Glutamatergic neuron (in vitro differentiated cells): ENCODE measurements around the gene CDK7. TPM values are rescaled to one million over a fixed set of nuclear protein-coding genes. Genes with fewer than 3 reads are reported as not detected.

ENCODE experiments used
- DNase-seq: peaks from one replicate; pipeline ENCODE4 v3.0.0; 2022
- H3K27ac Mint-ChIP-seq: one replicate; pipeline ENCODE4 v1.8.0; 2020; ENCODE audit warnings: mild to moderate bottlenecking, mixed read lengths, inconsistent platforms; ENCODE audit not compliant: unreplicated experiment
- H3K27me3 Mint-ChIP-seq: one replicate; pipeline ENCODE4 v1.8.0; 2020; ENCODE audit warnings: mild to moderate bottlenecking, moderate library complexity, mixed read lengths, inconsistent platforms; ENCODE audit not compliant: unreplicated experiment
- H3K36me3 Mint-ChIP-seq: one replicate; pipeline ENCODE4 v1.8.0; 2020; ENCODE audit warnings: mild to moderate bottlenecking, mixed read lengths, inconsistent platforms; ENCODE audit not compliant: unreplicated experiment
- H3K4me1 Mint-ChIP-seq: one replicate; pipeline ENCODE4 v1.8.0; 2020; ENCODE audit warnings: mild to moderate bottlenecking, low read depth, mixed read lengths, inconsistent platforms; ENCODE audit not compliant: unreplicated experiment
- H3K4me3 Mint-ChIP-seq: one replicate; pipeline ENCODE4 v1.8.0; 2020; ENCODE audit warnings: mild to moderate bottlenecking, mixed read lengths, inconsistent platforms; ENCODE audit not compliant: unreplicated experiment
- H3K9me3 Mint-ChIP-seq: one replicate; pipeline ENCODE4 v1.8.0; 2020; ENCODE audit warnings: mild to moderate bottlenecking, moderate library complexity, mixed read lengths, inconsistent platforms; ENCODE audit not compliant: unreplicated experiment
- total RNA-seq: library from RNA; stranded (reverse); fragmentation: NEBNext Ultra II Directional; extraction: Animal tissue kit (Norgen Biotek cat#: 25700); gene quantifications from one replicate; pipeline ENCODE4 v1.2.1, GENCODE V29; 2021; ENCODE audit not compliant: unreplicated experiment
- TF ChIP-seq, protein P1 (sequence below): fragments of 200-600 bp; sonication (generic); IDR thresholded peaks from one replicate; pipeline ENCODE4 v1.5.0; 2021; ENCODE audit not compliant: partially characterized antibody, unreplicated experiment

The CDK7 gene
- total RNA-seq, 1 donor from 2014 or later: 17.0 TPM

DNA sequence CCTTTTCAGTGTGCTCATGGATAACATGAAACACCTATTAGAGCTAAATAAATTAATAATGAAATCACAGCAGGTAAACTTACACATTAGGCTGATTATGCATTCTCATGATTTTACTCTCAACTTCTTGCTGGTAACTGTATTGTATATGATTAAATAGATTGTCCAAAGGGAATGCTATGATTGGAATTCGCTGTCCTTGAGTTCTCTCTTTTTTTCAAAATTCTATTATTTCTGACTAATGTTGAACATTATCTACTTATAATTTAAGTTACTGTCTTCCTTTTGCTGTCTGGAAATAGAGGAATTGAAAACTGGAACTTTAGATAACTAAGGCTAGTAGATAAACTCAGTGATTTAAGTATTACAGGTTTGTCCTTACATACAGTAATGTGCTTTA lies 32.2 kb upstream of the CDK7 start:
- H3K27ac Mint-ChIP-seq: no peak overlapping the region
- no peak overlapping the region for H3K4me3 Mint-ChIP-seq
- TF ChIP-seq, protein P1, sequence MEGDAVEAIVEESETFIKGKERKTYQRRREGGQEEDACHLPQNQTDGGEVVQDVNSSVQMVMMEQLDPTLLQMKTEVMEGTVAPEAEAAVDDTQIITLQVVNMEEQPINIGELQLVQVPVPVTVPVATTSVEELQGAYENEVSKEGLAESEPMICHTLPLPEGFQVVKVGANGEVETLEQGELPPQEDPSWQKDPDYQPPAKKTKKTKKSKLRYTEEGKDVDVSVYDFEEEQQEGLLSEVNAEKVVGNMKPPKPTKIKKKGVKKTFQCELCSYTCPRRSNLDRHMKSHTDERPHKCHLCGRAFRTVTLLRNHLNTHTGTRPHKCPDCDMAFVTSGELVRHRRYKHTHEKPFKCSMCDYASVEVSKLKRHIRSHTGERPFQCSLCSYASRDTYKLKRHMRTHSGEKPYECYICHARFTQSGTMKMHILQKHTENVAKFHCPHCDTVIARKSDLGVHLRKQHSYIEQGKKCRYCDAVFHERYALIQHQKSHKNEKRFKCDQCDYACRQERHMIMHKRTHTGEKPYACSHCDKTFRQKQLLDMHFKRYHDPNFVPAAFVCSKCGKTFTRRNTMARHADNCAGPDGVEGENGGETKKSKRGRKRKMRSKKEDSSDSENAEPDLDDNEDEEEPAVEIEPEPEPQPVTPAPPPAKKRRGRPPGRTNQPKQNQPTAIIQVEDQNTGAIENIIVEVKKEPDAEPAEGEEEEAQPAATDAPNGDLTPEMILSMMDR: no peak
- DNase-seq: no peak
- no peaks in the 10 kb centered on the region for H3K4me1 Mint-ChIP-seq
- no peaks in the 10 kb centered on the region for H3K36me3 Mint-ChIP-seq
- no peaks in the 10 kb centered on the region for H3K9me3 Mint-ChIP-seq
- no peaks in the 10 kb centered on the region for H3K27me3 Mint-ChIP-seq

GRCh38 chr5:69206528-69207190 lies 28.0 kb upstream of the CDK7 start:
- DNase-seq: no peak
- no peaks in the 10 kb centered on the region for H3K36me3 Mint-ChIP-seq
- no peaks in the 10 kb centered on the region for H3K9me3 Mint-ChIP-seq
- no peaks in the 10 kb centered on the region for H3K4me1 Mint-ChIP-seq
- H3K4me3 Mint-ChIP-seq: no peak overlapping the region
- H3K27me3 Mint-ChIP-seq: no peaks in the 10 kb centered on the region
- TF ChIP-seq, protein P1: no peak
- H3K27ac Mint-ChIP-seq: no peak overlapping the region

DNA sequence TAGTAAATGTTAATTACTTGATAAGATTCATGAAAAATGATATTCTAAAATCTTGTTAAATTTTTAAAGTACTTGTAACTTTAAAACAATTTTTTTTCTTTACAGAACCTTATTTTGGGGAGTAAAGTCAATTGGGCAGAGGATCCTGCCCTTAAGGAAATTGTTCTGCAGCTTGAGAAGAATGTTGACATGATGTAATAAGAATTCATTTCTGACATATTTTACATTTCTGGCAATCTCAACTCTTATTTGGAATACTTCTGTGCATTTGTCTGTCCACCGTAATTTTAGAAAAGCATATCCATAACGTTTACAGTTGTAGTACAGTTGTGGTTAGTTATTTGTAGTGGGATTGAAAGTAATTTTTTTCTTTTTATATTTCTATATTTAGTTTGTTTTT lies 25.1 kb upstream of the CDK7 start:
- no peak for DNase-seq
- Mint-ChIP-seq H3K27me3 (no peaks in the 10 kb centered on the region), H3K27ac (no peak overlapping the region), H3K36me3 (no peaks in the 10 kb centered on the region), H3K4me1 (no peaks in the 10 kb centered on the region), H3K9me3 (no peaks in the 10 kb centered on the region), H3K4me3 (no peak overlapping the region)
- TF ChIP-seq, protein P1: no peak

GRCh38 chr5:69211200-69211599 lies 23.5 kb upstream of the CDK7 start:
- TF ChIP-seq, protein P1: no peak
- Mint-ChIP-seq H3K4me3 (no peak overlapping the region), H3K27me3 (no peaks in the 10 kb centered on the region), H3K9me3 (no peaks in the 10 kb centered on the region), H3K27ac (no peak overlapping the region), H3K36me3 (no peaks in the 10 kb centered on the region), H3K4me1 (no peaks in the 10 kb centered on the region)
- DNase-seq: no peak

GRCh38 chr5:69212022-69212421 lies 22.7 kb upstream of the CDK7 start:
- H3K4me1 Mint-ChIP-seq: no peaks in the 10 kb centered on the region
- TF ChIP-seq, protein P1: no peak
- H3K9me3 Mint-ChIP-seq: peaks cover under 1% of the 10 kb centered on the region
- H3K27me3 Mint-ChIP-seq: no peaks in the 10 kb centered on the region
- H3K36me3 Mint-ChIP-seq: no peaks in the 10 kb centered on the region
- no peak overlapping the region for H3K4me3 Mint-ChIP-seq
- H3K27ac Mint-ChIP-seq: no peak overlapping the region
- DNase-seq: no peak
